HG03064 (cell line): ENCODE measurements around the gene FSHB.
"Not testable (repeated sequence)": the region's sequence is repeated elsewhere in the genome, so short reads cannot be mapped to it uniquely, and the experiment has no call there.

ENCODE experiments used
- ATAC-seq: cut with Tn5 transposase; IDR thresholded peaks from one replicate; pipeline ENCODE4 v1.9.1; 2021; ENCODE audit warnings: low read depth; ENCODE audit not compliant: unreplicated experiment

Gene FSHB

DNA sequence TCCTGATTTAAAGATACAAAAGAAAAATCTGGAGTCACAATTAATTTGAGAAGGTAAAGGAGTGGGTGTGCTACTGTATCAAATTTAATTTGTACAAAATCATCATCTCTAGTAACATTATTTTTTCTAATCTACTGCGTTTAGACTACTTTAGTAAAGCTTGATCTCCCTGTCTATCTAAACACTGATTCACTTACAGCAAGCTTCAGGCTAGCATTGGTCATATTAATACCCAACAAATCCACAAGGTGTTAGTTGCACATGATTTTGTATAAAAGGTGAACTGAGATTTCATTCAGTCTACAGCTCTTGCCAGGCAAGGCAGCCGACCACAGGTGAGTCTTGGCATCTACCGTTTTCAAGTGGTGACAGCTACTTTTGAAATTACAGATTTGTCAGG lies at the start of gene FSHB:
TSS of gene FSHB (plus strand) at position 301 of the 400 bp plus-strand sequence. CDS start 889 bp downstream, outside the sequence.
- no peak for ATAC-seq

DNA sequence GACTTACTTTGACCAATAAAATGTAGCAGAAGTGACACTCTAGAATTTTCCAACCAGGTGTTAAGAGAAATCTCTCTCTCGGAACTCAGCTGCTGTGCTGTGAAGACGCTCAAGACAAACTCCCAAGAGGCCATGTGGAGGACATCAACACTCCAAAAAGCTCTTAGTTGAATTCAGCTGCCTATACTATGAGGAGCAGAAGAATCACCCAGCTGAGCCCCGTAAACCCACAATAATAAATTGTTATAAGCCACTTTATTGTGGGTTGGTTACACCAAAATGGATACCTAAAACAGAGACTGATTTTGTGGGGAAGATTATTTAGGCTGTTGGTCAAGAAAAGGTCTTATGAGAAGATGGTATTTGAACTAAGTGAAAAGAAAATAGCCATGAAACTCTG lies 44.1 kb upstream of the FSHB start:
- no peak for ATAC-seq

DNA sequence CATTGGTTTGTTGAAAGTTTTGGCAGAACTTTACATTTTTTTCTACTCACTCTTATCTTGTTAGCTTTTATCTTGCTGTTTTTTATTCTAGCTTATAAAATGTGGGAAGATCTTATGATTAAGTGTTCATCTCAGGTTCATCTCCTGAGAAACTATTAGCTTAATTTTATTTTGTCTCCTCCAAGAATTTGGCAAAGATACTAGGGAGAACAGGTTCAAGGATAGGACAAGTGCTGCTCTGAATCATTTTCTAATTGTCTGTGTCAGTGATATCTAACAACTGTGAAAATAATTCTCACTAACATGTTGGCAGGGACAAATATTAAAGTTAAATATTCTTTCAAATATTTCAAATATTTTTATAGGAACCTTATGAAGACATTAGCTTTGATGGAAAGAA lies 38.2 kb upstream of the FSHB start:
- no peak for ATAC-seq

DNA sequence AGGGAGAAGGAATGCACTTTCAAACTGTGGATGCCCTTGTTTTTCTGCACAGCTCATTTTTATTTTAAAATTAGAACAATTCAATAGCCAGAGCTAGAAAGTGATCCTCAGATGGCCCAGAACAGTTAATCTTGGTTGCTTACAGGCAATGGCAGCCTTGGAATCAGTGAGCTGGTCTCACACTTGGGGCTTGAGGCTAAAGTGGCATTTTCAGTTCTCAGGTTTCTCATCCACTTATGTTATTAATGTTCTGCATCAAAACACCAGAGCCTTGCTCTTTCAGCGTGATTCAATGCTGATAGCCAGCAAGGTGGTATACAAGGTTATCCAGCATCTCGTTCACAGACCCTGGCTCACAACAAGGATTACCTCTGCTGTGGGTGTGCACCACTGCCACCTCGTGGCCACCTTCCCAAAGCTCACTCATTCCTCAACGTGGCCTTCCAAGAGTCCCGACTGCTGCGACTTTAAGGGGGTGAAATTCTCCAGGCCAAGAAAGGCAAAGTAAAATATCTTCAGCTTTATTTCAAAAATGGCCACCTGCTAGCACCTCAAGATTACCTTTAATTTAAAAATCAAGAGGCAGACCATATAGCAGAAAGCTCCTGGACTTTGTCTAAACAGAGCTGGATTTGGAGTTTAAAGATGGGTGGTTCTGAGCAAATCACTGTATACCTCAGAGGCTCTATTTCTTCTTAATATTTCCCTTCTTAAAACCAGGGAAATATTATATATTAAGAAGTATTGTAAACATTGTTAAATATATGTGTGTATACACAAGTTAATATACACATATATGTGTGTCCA lies 34.2 kb upstream of the FSHB start:
- ATAC-seq: peak; percentile 93

- ATAC-seq: no peak
These were observed 32.9 kb upstream of the FSHB start for GRCh38 chr11:30197869-30198268.

GRCh38 chr11:30202989-30203388 lies 27.8 kb upstream of the FSHB start:
- not testable (repeated sequence) for ATAC-seq

- ATAC-seq: no peak
These were observed 27.0 kb upstream of the FSHB start for GRCh38 chr11:30203850-30204249.

DNA sequence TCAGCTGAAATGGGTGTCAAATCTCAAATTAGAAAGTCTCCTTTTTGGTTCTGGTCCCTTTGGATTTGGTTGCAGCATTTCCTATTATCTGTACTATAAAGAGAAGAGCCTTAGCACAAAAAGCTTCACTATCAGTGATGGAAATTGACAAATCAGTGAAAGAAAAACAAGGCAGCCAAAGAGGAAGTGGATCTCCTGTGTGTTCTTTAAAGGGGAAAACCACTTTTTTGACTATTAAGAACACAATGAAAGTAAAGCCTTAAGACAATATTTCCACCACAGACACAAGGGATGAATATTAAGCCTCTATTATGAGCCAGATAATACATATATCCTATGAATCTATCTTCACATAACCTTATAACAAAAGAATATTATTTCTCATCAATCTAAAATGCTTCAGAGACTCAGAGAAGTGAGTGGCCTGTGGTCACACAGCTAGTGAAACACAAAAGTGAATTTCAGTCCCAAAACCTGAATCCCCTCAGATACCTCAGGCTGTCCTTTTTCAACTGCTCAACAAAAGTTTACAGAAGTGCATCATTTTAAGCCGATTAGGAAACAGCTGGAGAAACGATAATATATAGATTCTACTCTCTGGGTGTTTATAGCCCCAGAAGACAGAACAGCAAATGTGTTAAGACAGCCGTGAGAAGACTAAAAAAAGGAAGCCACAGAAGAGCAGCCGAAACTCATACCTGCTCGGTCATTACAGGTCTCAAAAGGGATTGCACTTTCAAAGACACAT lies 24.4 kb upstream of the FSHB start:
- peak; percentile 82 for ATAC-seq

- ATAC-seq: no peak
These were observed 20.5 kb upstream of the FSHB start for GRCh38 chr11:30210357-30210756.

DNA sequence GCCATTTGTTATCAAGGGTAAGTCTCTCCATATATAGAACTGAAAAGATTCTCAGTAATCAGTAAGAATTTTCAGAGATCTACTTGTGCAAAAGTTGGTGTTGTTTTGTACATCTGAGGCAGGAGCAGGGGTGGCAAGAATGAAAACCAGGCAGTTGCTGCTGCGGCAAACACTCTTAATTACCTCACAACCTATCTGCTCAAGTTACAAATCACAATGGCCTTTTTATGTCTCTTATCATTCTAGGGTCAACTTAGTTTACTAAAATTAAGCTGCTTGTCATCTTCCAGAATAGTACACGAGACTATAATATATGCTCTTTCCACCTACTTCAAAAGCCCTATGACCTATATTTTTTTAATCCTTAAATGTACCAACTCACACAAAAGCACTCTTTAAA lies 14.3 kb upstream of the FSHB start:
- ATAC-seq: no peak

GRCh38 chr11:30218278-30218677 lies 12.5 kb upstream of the FSHB start:
- ATAC-seq: no peak

DNA sequence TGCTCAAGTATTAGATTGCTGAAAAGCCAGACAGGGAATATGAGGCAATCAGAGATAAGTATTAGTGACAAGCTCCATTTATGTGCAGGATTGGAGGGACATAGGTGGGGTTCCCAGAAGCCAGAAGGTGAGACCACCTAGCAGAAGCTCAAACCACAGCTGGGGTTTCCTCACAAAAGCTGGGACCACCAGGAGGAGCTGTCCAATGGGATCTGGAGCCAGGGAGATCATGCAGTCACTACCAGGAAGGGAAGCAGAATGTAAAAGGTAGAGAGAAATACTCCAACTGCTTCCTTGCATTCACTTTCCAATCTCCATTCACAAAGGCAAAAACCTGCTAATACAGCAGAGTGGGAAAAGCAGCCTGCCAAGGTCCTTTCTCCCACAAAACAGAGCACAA lies 5.2 kb upstream of the FSHB start:
- no peak for ATAC-seq

DNA sequence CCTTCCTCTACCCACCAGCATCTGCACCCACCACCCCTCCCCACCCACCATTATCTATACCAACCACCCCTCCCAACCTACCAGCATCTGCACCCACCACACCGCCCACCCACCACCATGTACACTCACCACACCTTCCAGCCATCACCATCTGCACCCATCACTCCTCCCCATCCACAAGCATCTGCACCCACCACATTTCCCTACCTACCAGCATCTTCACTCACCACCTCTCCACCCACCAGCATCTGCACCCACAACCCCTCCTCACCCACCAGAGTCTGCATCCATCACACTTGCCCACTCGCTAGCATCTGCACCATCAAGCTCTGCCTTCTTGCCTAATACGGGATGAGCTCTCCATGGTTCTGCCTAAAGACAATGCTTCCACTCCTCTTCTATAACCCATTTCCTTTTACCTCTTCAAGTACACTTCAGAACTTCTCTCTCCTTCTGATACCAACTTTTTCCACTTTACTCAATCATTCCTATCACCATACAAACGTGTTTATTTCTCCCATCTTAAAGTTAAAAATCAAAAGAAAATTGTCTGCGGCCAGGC lies 2.4 kb upstream of the FSHB start:
- ATAC-seq: no peak

- ATAC-seq: no peak
These were observed 8.2 kb downstream of the FSHB start for GRCh38 chr11:30239025-30239424.

- ATAC-seq: no peak
These were observed 13.5 kb downstream of the FSHB start for GRCh38 chr11:30244265-30244664.

DNA sequence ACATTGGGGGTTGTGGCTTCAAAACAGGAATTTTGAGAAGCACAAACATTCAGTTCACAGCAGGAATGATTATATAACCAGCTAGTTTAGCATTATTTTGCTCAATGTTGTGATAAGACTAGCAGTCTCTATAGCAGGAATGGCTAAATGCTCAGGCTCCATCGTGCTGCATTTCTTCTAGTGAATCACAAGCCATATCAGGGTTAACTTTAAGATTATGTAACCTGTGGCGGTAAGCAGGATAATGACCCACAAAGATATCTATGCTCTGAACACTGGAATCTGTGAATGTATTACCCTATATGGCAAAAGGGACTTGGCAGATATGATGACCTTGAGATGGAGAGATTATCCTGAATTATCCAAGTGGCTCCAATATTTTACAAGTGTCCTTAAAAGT lies 14.8 kb downstream of the FSHB start:
- ATAC-seq: no peak

GRCh38 chr11:30254307-30255298 lies 23.8 kb downstream of the FSHB start:
- no peak for ATAC-seq

- no peak for ATAC-seq
These were observed 24.8 kb downstream of the FSHB start for GRCh38 chr11:30255637-30256036.

DNA sequence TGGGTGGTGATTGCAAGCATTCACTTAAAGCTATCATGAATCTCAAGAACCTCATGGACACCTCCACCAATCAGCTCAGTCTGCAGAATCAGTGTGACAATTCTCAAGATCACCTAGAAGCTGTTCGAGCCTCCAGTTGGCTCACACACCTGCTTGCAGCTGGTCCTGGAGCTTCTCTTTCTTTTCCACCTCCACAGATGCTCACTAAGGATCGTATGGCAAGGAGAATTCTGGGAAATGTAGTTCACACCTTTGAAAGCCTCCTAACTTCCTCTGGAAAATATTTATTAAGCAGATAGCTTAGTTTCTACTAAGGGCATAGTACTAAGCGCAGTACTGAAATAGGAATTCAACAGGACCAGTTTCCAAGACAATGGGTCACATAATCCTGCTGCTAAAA lies 26.2 kb downstream of the FSHB start:
- no peak for ATAC-seq

DNA sequence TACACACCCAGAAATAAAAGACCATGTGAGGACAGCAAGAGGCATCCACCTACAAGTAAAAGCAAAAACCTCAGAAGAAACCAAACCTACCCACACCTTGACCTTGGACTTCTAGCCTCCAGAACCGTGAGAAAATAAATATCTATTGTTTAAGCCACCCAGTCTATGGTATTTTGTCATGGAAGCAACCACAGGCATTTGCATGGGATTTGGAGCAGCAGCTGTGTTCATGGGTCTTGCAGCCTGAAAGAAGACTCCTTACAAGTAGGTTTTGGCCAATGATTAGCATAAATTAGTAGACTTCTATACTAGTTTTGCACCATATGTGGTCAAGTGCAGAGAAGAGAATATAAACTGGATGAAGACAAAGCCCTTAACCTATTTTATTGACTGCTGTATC lies 27.9 kb downstream of the FSHB start:
- ATAC-seq: no peak
